GM12873 (cell line): ENCODE measurements around the gene PSMB5.

Source experiments
- TF ChIP-seq, protein P1 (sequence below): IDR thresholded peaks from 2 replicates; pipeline ENCODE4 v1.5.1; 2012; ENCODE audit warnings: low read depth, mild to moderate bottlenecking, moderate library complexity, low read length, control low read depth; ENCODE audit not compliant: insufficient read depth; ENCODE audit errors: missing control alignments

Gene PSMB5

DNA sequence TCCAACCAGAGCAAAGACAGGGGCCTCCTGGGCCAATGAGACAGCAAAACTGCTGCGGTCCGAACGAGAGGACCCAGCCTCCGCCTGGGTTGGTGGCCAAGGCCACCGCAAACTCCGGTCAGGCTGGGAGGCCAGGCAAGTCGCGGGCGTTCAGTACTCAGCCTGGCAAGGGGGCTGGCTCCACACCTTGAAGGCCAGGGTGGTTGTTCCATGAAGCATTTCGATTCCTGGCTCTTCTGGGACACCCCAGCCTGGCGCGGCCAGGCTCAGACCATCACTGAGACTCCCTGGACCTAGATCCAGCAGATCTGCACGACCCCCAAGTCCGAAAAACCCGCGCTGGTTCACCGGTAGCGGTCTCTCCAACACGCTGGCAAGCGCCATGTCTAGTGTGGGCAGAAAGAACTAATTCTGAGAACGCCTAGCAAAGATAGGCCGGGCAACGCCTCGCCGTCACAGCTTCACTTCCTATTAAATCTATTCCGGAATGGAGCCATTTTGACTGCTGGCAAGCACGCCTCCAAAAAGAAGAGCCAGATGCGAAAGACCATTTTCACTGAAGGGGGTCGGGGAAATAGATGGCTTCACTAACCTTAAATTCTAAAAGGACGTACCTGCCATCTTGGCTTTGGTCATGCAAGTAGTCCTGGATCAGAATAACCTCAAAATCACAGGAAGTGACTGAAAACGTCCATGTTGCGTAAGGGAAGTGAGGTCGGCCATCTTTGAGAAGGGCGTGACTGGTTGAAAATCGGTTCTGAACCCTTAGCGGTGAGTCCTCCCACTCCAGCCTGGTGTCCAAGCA, at the start of gene PSMB5:
PSMB5 (minus strand) TSS at position 403 of the 805 bp plus-strand sequence; CDS start at position 384, 19 bp downstream.
- TF ChIP-seq, protein P1, sequence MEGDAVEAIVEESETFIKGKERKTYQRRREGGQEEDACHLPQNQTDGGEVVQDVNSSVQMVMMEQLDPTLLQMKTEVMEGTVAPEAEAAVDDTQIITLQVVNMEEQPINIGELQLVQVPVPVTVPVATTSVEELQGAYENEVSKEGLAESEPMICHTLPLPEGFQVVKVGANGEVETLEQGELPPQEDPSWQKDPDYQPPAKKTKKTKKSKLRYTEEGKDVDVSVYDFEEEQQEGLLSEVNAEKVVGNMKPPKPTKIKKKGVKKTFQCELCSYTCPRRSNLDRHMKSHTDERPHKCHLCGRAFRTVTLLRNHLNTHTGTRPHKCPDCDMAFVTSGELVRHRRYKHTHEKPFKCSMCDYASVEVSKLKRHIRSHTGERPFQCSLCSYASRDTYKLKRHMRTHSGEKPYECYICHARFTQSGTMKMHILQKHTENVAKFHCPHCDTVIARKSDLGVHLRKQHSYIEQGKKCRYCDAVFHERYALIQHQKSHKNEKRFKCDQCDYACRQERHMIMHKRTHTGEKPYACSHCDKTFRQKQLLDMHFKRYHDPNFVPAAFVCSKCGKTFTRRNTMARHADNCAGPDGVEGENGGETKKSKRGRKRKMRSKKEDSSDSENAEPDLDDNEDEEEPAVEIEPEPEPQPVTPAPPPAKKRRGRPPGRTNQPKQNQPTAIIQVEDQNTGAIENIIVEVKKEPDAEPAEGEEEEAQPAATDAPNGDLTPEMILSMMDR: no peak

GRCh38 chr14:23080474-23080873, 45.8 kb upstream of the PSMB5 start:
- TF ChIP-seq, protein P1: no peak

GRCh38 chr14:23079716-23080115, 45.0 kb upstream of the PSMB5 start:
- TF ChIP-seq, protein P1: no peak

DNA sequence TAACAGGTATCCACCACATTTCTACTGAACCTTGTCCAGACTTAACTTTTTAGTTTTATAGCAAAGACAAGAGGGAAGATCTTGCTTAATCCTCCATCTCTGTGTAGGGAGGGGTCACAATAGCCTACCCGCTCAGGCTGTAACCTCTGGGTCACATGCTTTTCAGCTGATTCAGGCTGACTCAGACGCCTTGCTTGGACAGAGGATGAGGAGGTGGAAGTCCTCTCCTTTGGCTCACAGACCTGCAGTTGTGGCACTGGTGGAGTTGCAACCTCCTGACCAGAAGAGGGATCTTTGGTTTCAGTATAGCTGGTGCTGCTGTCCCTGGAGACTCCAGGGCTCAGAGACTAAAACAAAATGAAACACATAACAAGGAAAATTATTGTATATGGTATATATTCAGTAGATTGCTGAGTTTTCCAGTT, 44.0 kb upstream of the PSMB5 start:
- TF ChIP-seq, protein P1: no peak

- TF ChIP-seq, protein P1: no peak
Observed at GRCh38 chr14:23077962-23078361, 43.3 kb upstream of the PSMB5 start.

DNA sequence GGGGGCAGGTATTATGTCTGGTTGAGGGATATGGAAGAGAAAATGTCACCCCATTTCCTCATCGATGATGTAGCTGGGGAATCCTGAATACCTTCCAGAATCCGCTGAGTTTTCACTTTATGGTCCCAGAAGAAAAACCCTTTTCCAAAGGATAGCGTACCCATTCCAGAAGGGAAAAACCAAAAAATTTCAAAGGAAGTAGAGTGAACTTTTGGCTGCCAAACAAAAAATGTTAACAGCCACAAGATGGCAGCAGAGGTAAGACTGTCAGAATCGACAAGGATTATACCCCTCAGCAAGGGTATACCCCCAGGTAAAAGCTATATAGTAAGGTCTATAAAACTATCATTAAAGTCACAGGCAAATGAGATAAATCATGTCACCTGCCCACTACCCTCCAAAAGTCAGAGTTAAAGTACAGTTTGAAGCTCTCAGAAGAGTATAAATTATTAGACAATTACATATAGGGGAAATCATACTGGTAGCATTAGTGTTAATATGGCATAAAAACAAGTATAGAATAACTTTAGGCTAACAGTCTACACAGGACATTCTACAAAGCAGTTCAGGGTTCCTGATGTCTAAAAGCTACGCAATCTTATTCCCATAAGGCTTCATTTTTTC, 42.2 kb upstream of the PSMB5 start:
- TF ChIP-seq, protein P1: peak; percentile 58

DNA sequence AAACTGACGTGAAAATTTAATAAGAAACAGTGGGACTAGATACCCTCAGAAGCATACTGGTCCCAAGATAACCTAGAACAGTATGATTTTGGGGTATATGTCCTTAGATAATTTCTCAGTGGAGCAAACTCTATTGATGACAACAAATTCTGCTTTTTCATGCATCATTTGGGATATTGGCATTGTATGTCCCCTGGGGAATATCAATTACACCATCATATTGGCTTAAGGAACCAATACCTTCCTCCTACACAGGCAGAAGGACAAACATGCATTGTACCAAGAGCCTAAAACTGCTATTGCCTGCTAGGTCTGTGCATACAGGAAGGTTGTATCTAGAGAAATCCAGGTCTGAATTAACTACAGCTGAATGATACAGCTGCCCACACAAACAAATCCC, 40.2 kb upstream of the PSMB5 start:
- TF ChIP-seq, protein P1: no peak
